ENCODE results near the gene TMED9.
A peak's percentile ranks its signal among the peaks of the same experiment; 100 is the strongest.

Gene TMED9

DNA sequence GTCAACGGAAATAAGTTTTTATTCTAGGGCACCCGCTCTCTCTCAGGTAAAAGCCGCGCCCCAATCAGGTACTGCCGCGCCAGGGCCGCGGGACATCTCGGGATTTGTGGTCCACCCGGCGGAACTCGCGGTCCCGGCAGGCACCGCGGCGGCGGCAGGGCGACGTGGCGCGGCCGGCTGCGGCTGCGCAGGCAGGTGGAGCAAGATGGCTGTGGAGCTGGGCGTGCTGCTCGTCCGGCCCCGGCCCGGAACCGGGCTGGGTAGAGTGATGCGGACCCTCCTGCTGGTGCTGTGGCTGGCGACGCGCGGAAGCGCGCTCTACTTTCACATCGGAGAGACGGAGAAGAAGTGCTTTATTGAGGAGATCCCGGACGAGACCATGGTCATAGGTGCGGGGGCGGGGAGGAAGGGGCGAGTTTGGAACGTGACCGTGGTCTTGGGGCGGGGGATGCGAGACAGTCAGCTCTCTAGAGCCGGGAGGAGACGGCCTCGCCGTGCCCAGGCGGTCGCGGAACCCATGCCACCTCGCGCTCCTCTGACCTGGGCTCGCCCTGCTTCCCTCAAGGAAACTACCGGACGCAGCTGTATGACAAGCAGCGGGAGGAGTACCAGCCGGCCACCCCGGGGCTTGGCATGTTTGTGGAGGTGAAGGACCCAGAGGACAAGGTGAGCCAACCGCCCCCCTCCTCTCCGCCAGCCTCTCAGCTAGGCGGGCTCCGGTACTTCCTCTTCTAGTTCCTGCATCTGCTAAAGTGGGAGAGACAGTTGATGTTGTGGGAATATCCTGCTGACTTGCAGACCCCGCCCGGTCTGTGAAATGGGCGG lies at the start of gene TMED9:
TSS of gene TMED9 (plus strand) at position 194 of the 825 bp plus-strand sequence. CDS start at position 206, 12 bp downstream.
- H3K27ac ChIP-seq (ENCODE audit: low read depth, low read length): peak within 1 kb of the TSS; percentile 60
- peaks cover 0 to 2% (median 0%) of the 10 kb centered on the region in 5 donors for H3K27me3 ChIP-seq (ENCODE audit: control insufficient read depth in 5 of 5, insufficient read depth in 4 of 5, low read length in 5 of 5)
- H3K36me3 ChIP-seq (ENCODE audit: control insufficient read depth in 5 of 5, insufficient read depth in 5 of 5, low read length in 5 of 5): peaks cover 0 to 37% (median 34%) of the 10 kb centered on the region in 5 donors
- H3K4me3 ChIP-seq (ENCODE audit: low read depth in 1 of 5, low read length in 5 of 5): peak within 1 kb of the TSS; percentile 85 to 94 (median 93)
- H3K9ac ChIP-seq (ENCODE audit: low read length in 5 of 5): peak within 1 kb of the TSS; percentile 87 to 93 (median 91)
- no peaks in the 10 kb centered on the region for H3K9me3 ChIP-seq (ENCODE audit: control insufficient read depth in 5 of 5, low read length in 5 of 5)
- peaks cover 0 to 25% (median 19%) of the 10 kb centered on the region in 5 donors for H3K4me1 ChIP-seq (ENCODE audit: control insufficient read depth in 5 of 5, insufficient read depth in 5 of 5, low read length in 5 of 5)

DNA sequence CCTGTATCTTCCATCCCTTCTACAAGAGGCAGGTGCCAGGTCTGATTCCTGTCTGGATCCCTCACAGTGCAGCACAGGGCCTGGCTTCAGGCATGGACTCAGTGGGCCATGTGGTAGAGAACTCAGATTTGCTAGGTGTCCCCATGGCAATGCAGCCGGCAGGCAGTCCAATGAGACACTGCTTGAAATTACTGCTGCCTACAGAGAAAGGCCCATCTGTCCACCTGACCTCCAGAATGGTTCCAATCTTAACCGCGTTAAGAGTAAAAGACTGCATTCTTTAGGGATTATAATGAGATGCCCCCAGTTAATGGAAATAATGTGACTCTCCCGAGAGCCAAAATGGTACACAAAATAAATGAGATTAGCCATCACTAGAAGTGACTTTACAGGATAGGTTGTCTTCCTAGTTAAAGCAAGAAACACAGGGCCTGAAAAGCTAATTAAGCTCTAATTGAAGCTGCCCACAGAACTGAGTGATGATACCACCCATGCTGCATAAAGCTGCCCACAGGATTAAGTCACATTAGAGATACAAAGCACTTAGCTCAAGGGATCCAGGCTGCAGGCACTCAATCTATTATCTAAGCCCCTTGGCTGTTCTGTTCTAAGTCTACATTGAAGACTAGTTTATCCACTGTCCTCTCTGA lies 49.1 kb upstream of the TMED9 start:
- Histone ChIP-seq H3K9ac (ENCODE audit: low read length in 5 of 5) (no peak overlapping the region), H3K4me3 (ENCODE audit: low read depth in 1 of 5, low read length in 5 of 5) (no peak overlapping the region), H3K27me3 (ENCODE audit: control insufficient read depth in 5 of 5, insufficient read depth in 4 of 5, low read length in 5 of 5) (no peaks in the 10 kb centered on the region), H3K9me3 (ENCODE audit: control insufficient read depth in 5 of 5, low read length in 5 of 5) (no peaks in the 10 kb centered on the region), H3K4me1 (ENCODE audit: control insufficient read depth in 5 of 5, insufficient read depth in 5 of 5, low read length in 5 of 5) (peaks cover 15 to 72% (median 65%) of the 10 kb centered on the region in 5 donors), H3K36me3 (ENCODE audit: control insufficient read depth in 5 of 5, insufficient read depth in 5 of 5, low read length in 5 of 5) (peaks cover 0 to 20% (median 10%) of the 10 kb centered on the region in 5 donors), H3K27ac (ENCODE audit: low read depth, low read length) (peak overlapping the region; percentile 99)

DNA sequence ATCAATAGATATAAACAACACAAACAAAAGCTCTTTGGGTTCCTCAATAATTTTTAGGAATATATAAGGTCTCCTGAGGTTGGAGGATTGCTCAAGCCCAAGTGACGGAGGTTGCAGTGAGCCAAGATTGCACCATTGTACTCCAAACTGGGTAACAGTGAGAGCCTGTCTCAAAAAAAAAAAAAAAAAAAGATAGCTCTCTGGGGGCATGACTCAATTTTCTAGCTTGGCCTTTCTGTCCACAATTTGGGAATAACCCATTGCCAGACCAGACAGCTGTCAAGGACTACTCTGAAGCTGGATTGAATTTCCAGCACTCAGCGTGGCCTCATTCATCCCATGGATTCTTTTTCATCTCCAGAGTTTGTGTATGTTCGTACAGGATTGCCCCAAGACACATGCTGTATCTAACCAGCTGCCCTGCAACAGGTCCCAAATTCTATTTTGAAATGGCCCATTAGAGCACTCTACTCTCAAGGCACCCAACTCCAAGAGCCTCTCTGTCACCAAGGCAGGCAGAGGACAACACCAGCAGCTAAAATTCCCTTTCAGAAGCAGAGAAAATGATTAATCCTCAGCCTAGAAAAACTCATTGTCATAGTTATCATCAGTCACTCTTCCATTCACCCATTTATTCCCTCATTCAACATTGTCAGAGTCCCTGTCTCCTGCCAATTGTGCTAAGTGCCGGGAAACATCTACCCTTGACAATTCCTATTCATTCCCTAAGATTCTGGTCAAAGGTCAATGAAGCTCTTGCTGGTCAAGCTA lies 46.3 kb upstream of the TMED9 start:
- Histone ChIP-seq H3K4me1 (ENCODE audit: control insufficient read depth in 5 of 5, insufficient read depth in 5 of 5, low read length in 5 of 5) (peaks cover 3 to 51% (median 48%) of the 10 kb centered on the region in 5 donors), H3K9ac (ENCODE audit: low read length in 5 of 5) (peak overlapping the region; percentile 45 to 88 (median 79)), H3K4me3 (ENCODE audit: low read depth in 1 of 5, low read length in 5 of 5) (peak overlapping the region in 1 of 5 donors; percentile 16), H3K9me3 (ENCODE audit: control insufficient read depth in 5 of 5, low read length in 5 of 5) (no peaks in the 10 kb centered on the region), H3K27ac (ENCODE audit: low read depth, low read length) (peak overlapping the region; percentile 99), H3K36me3 (ENCODE audit: control insufficient read depth in 5 of 5, insufficient read depth in 5 of 5, low read length in 5 of 5) (peaks cover 0 to 14% (median 0%) of the 10 kb centered on the region in 5 donors), H3K27me3 (ENCODE audit: control insufficient read depth in 5 of 5, insufficient read depth in 4 of 5, low read length in 5 of 5) (no peaks in the 10 kb centered on the region)

DNA sequence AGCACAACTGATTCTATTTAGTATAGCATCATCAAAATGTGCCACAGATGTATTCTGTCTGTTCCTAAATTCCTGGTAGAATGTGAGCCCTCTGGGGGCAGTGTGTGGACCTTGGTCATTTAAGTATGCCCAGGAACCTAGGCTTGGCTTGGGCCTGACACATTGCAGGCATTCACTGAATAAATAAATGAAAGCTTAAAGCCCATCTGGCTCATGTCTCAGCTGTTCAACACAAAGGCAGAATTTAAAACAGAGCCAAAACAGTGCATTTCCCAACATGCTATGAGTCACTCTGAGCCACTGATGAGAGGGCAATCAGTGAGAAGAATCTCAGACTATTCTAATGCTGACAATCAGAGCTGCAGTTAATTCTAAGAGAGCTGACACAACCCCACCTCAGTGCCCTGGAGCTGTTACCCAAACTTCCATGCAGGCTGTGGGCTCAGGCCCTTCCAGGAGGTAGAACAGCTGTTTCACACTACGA lies 45.7 kb upstream of the TMED9 start:
- Histone ChIP-seq H3K4me3 (ENCODE audit: low read depth in 1 of 5, low read length in 5 of 5) (peak overlapping the region in 2 of 5 donors; percentile 16 to 22), H3K4me1 (ENCODE audit: control insufficient read depth in 5 of 5, insufficient read depth in 5 of 5, low read length in 5 of 5) (peaks cover 3 to 52% (median 48%) of the 10 kb centered on the region in 5 donors), H3K36me3 (ENCODE audit: control insufficient read depth in 5 of 5, insufficient read depth in 5 of 5, low read length in 5 of 5) (peaks cover 0 to 13% (median 2%) of the 10 kb centered on the region in 5 donors), H3K9ac (ENCODE audit: low read length in 5 of 5) (peak overlapping the region in 4 of 5 donors; percentile 45 to 87 (median 70)), H3K27ac (ENCODE audit: low read depth, low read length) (peak overlapping the region; percentile 99), H3K9me3 (ENCODE audit: control insufficient read depth in 5 of 5, low read length in 5 of 5) (no peaks in the 10 kb centered on the region), H3K27me3 (ENCODE audit: control insufficient read depth in 5 of 5, insufficient read depth in 4 of 5, low read length in 5 of 5) (no peaks in the 10 kb centered on the region)

DNA sequence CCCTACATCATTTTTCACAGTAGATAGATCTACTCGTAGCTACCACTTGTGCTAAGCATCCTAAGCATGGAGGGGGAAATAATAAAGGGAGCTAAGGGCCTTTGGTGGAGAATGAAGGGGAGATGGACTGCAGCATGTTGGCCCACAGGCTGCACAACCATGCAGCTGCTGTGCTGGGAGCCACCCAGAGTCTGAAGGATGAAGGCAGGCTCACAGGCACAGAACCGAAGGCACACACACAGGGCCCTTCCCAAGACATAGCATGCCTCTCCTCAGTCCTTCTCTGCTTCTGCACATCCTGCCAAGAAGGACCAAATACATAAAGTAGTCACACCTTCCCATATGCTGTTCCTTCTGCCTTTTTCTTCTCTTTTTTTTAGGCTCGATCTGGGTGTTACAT lies 44.3 kb upstream of the TMED9 start:
- peaks cover 4 to 59% (median 54%) of the 10 kb centered on the region in 5 donors for H3K4me1 ChIP-seq (ENCODE audit: control insufficient read depth in 5 of 5, insufficient read depth in 5 of 5, low read length in 5 of 5)

DNA sequence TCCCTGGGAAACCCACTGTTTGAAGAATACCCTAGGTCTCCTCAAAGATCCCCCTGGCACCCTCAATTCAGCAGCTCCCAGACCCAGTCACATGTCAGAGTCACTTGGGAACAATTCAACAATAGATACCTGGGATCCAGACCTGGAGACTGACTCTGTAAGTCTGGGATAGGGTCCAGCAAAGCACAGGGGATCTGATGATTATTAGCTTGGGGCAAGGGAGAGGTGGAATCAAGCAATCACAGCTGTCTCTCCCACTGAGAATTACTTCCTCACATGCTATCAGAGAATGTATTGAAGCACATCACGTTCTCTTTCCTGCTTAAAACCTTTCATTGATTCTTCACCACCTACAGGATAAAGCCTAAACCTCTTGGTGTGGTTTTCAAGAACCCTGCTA lies 43.5 kb upstream of the TMED9 start:
- H3K36me3 ChIP-seq (ENCODE audit: control insufficient read depth in 5 of 5, insufficient read depth in 5 of 5, low read length in 5 of 5): peaks cover 0 to 18% (median 4%) of the 10 kb centered on the region in 5 donors
- no peak overlapping the region for H3K27ac ChIP-seq (ENCODE audit: low read depth, low read length)
- no peak overlapping the region for H3K4me3 ChIP-seq (ENCODE audit: low read depth in 1 of 5, low read length in 5 of 5)
- H3K27me3 ChIP-seq (ENCODE audit: control insufficient read depth in 5 of 5, insufficient read depth in 4 of 5, low read length in 5 of 5): no peaks in the 10 kb centered on the region
- peak overlapping the region in 2 of 5 donors; percentile 22 to 25 for H3K9ac ChIP-seq (ENCODE audit: low read length in 5 of 5)
- H3K9me3 ChIP-seq (ENCODE audit: control insufficient read depth in 5 of 5, low read length in 5 of 5): no peaks in the 10 kb centered on the region
- H3K4me1 ChIP-seq (ENCODE audit: control insufficient read depth in 5 of 5, insufficient read depth in 5 of 5, low read length in 5 of 5): peaks cover 8 to 61% (median 57%) of the 10 kb centered on the region in 5 donors

More for the DNA sequence above, 44.3 kb upstream of the TMED9 start:
- peaks cover 0 to 18% (median 4%) of the 10 kb centered on the region in 5 donors for H3K36me3 ChIP-seq (ENCODE audit: control insufficient read depth in 5 of 5, insufficient read depth in 5 of 5, low read length in 5 of 5)
- peak overlapping the region; percentile 99 for H3K27ac ChIP-seq (ENCODE audit: low read depth, low read length)
- no peaks in the 10 kb centered on the region for H3K9me3 ChIP-seq (ENCODE audit: control insufficient read depth in 5 of 5, low read length in 5 of 5)
- no peaks in the 10 kb centered on the region for H3K27me3 ChIP-seq (ENCODE audit: control insufficient read depth in 5 of 5, insufficient read depth in 4 of 5, low read length in 5 of 5)
- H3K9ac ChIP-seq (ENCODE audit: low read length in 5 of 5): no peak overlapping the region
- H3K4me3 ChIP-seq (ENCODE audit: low read depth in 1 of 5, low read length in 5 of 5): no peak overlapping the region

DNA sequence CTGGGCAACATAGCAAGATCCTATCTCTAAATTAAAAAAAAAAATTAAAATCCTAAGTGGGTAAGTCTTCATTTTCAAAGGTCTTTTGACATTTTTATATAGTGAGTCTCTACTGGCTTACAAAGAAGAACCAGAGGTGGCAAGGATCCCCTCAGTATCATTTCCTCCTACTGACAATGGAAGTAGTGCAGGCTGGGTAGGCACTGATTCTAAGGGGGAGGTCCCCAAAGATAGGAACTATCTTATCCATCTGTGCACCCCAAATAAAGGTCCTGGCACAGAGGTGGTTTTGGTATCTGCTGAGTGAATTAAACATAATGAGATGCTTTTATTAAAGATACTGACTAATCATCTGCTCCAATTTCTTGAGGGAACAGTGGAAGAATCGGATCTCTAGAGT lies 41.9 kb upstream of the TMED9 start:
- Histone ChIP-seq H3K9ac (ENCODE audit: low read length in 5 of 5) (no peak overlapping the region), H3K36me3 (ENCODE audit: control insufficient read depth in 5 of 5, insufficient read depth in 5 of 5, low read length in 5 of 5) (peaks cover 0 to 18% (median 4%) of the 10 kb centered on the region in 5 donors), H3K27me3 (ENCODE audit: control insufficient read depth in 5 of 5, insufficient read depth in 4 of 5, low read length in 5 of 5) (no peaks in the 10 kb centered on the region), H3K9me3 (ENCODE audit: control insufficient read depth in 5 of 5, low read length in 5 of 5) (no peaks in the 10 kb centered on the region), H3K4me1 (ENCODE audit: control insufficient read depth in 5 of 5, insufficient read depth in 5 of 5, low read length in 5 of 5) (peaks cover 12 to 56% (median 53%) of the 10 kb centered on the region in 5 donors), H3K27ac (ENCODE audit: low read depth, low read length) (no peak overlapping the region), H3K4me3 (ENCODE audit: low read depth in 1 of 5, low read length in 5 of 5) (no peak overlapping the region)

DNA sequence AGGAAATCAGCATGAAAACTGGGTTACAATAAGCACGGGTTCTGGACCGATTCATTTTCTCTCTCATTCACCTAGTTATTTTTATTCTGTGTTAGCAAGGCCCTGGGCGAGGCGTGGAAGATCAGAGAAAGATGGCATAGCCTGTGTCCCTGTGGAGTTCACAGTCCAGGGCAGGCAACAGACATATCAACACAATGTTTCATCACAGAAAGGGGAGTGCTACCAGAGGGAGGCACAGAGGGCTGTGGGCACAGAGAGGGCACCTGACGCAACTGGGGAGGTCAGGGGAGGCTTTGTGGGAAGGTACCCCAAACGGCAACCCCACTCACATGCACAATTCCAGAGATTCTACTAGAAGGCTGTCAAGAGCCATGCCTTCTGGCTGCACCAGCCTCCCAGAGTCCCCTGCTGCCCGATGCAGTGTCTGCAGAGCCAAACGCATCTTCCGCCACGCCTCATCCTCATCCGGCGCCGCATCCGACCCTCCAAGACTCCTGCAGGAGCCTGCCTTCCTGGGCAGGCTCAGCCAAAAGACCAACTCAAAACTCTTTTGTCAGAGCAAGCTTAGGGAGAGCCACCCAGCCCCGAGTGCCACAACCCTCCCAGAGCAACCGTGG lies 39.1 kb upstream of the TMED9 start:
- Histone ChIP-seq H3K9ac (ENCODE audit: low read length in 5 of 5) (peak overlapping the region; percentile 44 to 94 (median 88)), H3K36me3 (ENCODE audit: control insufficient read depth in 5 of 5, insufficient read depth in 5 of 5, low read length in 5 of 5) (peaks cover 0 to 16% (median 4%) of the 10 kb centered on the region in 5 donors), H3K27me3 (ENCODE audit: control insufficient read depth in 5 of 5, insufficient read depth in 4 of 5, low read length in 5 of 5) (no peaks in the 10 kb centered on the region), H3K4me3 (ENCODE audit: low read depth in 1 of 5, low read length in 5 of 5) (peak overlapping the region; percentile 75 to 87 (median 80)), H3K9me3 (ENCODE audit: control insufficient read depth in 5 of 5, low read length in 5 of 5) (no peaks in the 10 kb centered on the region), H3K27ac (ENCODE audit: low read depth, low read length) (peak overlapping the region; percentile 80), H3K4me1 (ENCODE audit: control insufficient read depth in 5 of 5, insufficient read depth in 5 of 5, low read length in 5 of 5) (peaks cover 8 to 33% (median 32%) of the 10 kb centered on the region in 5 donors)

Measured in subcutaneous abdominal adipose tissue (tissue), 5 donors.